GM21381 (cell line): ENCODE data around the gene TXN2.

Experiments
- ATAC-seq: cut with Tn5 transposase; IDR thresholded peaks from one replicate; pipeline ENCODE4 v1.9.1; 2021; ENCODE audit warnings: mild to moderate bottlenecking, moderate library complexity; ENCODE audit not compliant: unreplicated experiment

TXN2 gene

GRCh38 chr22:36486619-36487384 is 5.4 kb upstream of the TXN2 start:
- no peak for ATAC-seq

DNA sequence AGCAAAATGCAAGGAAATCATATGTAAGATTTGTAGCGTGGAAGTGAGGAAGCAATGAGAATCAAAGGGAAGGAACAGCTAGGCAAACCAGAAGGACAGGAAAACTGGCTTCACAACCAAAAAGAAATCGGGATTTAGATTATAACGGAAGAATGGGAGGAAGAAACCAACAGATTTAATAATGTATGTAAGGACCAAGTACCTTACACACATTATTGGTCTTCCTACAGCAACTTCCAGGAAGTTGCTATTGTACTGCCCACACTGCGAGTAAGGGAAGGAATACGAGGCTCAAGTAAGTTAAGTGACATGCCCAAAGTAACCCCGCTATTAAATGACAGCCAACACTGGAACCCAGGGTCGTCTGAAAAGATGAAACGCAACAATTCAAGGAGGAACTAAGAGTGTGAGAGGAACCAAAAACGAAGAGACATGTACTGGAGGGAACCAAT is 473 bp downstream of the TXN2 start:
- ATAC-seq = no peak

DNA sequence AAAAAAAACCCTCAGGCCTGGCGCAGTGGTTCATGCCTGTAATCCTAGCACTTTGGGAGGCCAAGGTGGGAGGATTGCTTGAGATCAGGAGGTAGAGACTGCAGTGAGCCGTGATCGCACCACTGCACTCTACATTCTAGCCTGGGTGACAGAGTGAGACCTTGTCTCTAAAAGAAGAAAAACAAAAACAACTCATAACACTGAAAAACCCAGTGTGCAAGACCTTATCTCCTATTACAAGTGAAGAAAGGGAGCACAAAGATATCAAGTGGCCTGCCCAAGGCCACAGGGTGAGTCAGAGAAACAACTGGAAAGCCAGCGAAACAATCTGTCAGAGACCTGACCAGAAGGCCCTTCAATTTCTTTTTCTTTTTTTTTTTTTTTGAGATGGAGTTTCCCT is 2.5 kb downstream of the TXN2 start:
- no peak for ATAC-seq

- no peak for ATAC-seq
Observed at GRCh38 chr22:36475341-36475740, 6.1 kb downstream of the TXN2 start.

DNA sequence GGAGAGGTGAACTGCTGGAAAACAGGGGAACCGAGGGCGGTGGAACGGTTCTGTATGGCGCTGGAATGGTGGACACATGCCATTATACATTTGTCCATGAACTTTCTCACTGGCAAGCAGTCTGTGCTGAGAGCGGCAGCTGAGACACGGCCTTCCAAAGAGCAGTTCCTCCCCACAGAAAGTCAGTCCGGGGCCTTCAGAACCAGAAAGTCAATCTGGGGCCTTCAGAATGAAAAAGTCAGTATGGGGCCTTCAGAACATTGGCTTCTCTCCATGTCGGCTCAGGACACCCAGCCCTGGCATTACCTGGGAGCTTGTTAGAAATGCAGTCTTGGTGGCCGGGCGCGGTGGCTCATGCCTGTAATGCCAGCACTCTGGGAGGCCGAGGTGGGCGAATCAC is 8.8 kb downstream of the TXN2 start:
- ATAC-seq = no peak

- ATAC-seq = no peak
Observed at GRCh38 chr22:36471341-36471821, 10.1 kb downstream of the TXN2 start.

- ATAC-seq = no peak
Observed at GRCh38 chr22:36470994-36471331, 10.5 kb downstream of the TXN2 start.

DNA sequence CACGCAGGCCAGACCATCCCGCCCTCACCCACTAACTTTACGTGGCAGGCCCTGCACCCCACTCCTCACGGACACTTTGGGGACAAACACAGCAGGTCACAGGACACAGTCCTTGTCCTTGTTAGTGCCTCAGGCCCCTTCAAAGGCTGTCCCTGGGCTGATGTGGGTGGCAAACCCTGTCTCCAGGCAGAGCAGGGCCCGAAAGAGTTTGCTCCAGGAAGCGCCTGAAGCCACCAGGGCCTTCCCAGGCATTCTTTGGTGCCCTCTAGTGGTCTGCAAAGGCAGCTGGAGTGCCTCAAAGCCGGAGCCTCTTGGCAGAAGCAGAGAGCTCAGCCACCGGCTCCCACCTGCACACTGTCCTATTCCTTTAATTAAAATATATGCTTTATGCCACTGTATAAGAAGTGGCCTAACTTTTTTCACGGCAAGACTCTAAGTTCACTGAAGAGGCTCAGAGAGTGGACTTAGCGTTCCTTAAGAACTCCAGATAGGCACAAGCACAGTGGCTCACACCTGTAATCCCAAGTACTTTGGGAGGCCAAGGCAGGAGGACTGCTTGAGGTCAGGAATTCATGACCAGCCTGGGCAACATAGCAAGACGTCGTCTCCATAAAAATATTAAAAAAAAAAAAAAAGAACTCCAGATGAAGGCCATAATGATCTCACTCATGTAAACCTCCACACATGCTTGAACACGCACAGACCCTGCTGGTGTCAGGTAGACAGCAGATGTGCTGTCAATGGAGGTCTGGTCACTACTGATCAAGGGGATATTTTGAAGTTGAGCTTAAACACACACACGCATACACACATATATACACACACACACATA is 11.1 kb downstream of the TXN2 start:
- ATAC-seq = no peak

DNA sequence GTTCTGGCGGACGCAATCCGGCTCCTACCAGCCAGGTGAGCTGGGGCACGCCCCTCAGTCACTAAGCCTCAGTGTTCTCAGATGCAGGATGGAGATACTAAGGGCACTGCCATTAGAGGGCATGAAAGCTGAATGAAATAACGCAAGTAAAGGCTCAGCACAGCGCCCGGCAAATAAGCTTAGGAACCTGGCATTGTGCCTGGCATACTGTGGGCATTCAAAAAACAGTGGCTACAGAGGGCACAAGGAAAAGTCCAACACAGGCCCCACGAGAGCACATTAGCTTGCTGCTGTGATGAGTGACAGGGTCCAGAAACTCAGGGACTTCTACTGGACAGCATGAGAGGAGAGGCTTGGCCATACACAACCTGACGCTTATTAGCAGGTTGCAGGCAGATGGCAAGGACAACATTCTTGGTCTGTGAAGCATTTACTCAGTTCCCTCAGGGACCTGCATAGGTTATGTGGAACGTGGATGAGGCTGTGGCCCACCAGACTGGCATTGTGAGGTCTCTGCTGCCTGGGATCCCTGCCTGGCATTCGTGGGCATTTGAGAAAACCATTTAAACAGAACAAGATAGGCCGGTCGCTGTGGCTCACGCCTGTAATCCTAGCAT is 12.2 kb downstream of the TXN2 start:
- ATAC-seq = no peak

DNA sequence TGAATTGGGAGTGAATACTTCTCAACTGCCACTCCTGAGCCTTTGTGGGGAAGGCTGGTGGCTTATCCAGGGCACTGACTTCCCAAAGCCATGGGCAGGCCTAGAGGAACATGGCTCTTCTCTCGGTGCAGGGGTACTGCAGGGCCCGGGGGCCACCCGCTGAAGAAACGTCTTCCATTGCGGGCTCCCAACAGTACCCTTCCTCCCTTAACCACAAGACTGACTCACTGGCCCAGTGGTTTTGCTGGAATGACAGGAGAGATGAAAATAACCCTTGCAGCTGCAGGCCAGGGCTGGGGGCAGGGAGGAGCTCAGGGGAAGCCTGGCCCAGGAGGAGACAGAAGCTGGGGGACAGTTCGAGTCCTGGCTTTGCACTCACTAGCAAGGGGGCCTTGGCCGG is 13.5 kb downstream of the TXN2 start:
- ATAC-seq = no peak

GRCh38 chr22:36467042-36467810 is 14.2 kb downstream of the TXN2 start:
- ATAC-seq = no peak

GRCh38 chr22:36466258-36466657 is 15.2 kb downstream of the TXN2 start:
- ATAC-seq = no peak

DNA sequence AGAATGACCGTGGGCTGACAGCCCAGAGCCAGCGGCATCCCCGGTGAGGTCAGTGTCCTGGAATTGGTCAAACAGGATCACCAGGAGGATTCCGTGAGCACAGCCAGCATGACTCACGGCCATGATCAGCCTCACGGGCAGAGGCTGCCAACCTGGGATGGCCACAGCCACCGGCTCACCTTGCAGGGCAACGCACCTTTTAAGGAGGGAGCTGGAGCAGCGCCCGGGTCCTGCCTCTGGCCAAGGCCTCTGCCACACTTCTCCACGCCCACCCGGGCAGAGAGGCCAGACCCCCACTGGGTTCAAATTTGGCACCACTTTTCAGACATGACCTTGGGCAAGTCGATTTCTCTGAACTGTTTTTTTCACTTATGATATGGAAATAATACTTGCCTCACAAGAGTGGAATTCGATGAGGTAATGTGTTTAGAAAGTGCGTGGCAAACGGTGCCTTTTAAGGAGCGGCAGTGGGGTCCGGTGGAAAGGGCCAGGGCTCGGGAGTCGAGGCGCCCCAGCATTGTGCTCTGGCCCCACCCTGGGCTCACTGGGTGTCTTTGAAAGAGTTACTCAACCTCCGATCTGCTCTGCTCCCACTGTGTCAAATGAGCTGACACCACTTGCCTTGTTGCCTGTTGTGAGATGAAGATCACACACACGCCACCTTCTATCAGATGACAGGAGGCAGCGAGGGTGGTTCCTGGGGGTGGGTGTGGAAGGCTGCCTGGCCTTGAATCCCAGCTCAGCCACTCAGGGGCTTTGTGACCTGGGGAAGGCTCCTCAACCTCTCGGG is 16.0 kb downstream of the TXN2 start:
- ATAC-seq = no peak

GRCh38 chr22:36464715-36465231 is 16.7 kb downstream of the TXN2 start:
- no peak for ATAC-seq

- ATAC-seq = no peak
Observed at GRCh38 chr22:36463783-36464184, 17.7 kb downstream of the TXN2 start.

DNA sequence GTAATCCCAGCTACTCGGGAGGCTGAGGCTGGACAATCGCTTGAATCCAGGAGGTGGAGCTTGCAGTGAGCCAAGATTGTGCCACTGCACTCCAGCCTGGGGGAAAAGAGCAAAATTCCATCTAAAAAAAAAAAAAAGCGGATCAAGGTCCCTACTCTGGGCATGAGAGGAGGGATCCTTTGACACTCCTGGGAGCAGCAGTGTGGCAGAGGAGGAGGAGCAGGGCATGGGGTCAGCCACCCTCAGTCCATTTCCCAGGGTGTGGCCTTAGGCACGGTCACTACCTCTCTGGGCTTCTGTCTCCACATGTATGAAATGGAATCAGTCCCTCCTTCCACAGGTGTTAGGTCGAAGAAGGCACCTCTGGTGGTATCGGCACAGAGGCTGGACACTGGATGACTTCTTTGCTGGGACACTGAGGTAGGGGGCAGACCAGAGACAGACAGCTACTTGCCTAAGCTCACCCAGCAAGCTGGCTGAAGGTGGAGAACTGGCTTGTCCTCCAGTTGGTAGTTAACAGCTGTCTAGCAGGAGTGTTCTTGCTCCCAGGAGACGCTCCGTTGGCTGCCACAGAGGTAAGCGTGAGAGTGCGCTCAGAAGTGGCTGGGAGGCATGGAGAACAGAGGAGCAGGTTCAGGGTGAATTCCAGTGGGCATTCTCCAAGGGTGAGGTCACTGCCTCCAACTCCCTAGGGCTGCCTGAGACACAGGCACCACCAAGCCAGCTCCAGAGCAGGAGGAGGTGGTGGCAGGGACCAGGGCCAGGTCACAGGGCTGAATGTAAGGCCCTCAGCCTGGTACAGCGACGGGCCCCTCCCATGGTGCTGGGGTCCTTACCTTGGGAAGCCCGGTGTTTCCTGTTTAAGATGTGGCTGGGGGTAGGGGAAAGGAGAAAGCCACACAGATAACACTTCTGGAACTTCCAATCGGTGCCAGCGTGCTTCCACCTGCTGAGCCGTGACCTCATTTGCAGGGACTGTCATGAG is 19.5 kb downstream of the TXN2 start:
- no peak for ATAC-seq

GRCh38 chr22:36460202-36460601 is 21.2 kb downstream of the TXN2 start:
- no peak for ATAC-seq

- ATAC-seq = no peak
Observed at GRCh38 chr22:36457688-36458450, 23.6 kb downstream of the TXN2 start.
